ENCODE results near the gene SERTAD4.
"Not testable (repeated sequence)": the region's sequence is repeated elsewhere in the genome, so short reads cannot be mapped to it uniquely, and the experiment has no call there.

Gene SERTAD4

DNA sequence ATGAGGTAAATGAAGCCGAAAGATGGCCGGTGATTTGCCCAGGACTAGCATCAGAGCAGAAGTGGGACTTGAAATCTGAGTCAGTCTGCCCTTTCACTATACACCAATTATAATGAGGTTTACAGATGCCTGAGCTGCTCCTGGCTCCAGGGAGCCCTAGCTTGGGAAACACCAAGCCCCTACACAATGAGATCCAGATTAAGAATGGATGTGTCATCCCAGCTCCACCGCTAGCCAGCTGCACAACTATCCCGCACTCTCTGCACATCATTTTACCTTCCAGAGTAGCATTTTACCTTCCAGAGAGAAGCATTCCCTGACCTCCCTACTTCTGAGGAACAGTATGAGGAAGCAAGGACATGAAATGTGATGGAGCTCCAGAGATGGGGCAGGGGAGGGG lies 27.0 kb downstream of the SERTAD4 start:
- TF ChIP-seq, protein P1, sequence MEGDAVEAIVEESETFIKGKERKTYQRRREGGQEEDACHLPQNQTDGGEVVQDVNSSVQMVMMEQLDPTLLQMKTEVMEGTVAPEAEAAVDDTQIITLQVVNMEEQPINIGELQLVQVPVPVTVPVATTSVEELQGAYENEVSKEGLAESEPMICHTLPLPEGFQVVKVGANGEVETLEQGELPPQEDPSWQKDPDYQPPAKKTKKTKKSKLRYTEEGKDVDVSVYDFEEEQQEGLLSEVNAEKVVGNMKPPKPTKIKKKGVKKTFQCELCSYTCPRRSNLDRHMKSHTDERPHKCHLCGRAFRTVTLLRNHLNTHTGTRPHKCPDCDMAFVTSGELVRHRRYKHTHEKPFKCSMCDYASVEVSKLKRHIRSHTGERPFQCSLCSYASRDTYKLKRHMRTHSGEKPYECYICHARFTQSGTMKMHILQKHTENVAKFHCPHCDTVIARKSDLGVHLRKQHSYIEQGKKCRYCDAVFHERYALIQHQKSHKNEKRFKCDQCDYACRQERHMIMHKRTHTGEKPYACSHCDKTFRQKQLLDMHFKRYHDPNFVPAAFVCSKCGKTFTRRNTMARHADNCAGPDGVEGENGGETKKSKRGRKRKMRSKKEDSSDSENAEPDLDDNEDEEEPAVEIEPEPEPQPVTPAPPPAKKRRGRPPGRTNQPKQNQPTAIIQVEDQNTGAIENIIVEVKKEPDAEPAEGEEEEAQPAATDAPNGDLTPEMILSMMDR (IDR thresholded peaks at IDR 0.05), result no peak
- H3K27ac ChIP-seq, result peak overlapping the region in 1 of 2 donors; percentile 12
- no peak overlapping the region for H3K4me3 ChIP-seq
- no peak for DNase-seq (ENCODE audit: low spot score)

DNA sequence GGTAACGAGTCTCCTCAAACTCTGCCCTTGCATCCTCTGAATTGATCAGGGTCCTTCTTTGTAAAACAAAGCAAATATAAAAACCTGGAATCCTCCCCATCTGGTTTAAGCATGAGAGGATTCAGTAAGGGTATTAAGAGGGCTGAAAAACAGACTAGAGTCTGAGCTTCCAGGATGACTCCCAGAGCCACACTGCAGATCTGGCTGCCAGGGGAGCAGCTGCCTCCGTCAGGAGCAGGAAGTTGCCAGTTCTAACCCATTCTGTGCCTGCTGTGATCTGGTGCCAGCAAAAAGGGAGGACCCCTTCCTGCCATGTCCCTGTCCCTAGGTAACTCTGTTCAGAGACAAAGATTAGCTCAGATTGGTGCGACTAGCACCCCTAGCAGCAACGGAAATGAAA lies 27.5 kb downstream of the SERTAD4 start:
- Histone ChIP-seq H3K27ac (peak overlapping the region in 1 of 2 donors; percentile 55), H3K4me3 (no peak overlapping the region)
- TF ChIP-seq, protein P1 (IDR thresholded peaks at IDR 0.05), result no peak
- DNase-seq (ENCODE audit: low spot score), result no peak

DNA sequence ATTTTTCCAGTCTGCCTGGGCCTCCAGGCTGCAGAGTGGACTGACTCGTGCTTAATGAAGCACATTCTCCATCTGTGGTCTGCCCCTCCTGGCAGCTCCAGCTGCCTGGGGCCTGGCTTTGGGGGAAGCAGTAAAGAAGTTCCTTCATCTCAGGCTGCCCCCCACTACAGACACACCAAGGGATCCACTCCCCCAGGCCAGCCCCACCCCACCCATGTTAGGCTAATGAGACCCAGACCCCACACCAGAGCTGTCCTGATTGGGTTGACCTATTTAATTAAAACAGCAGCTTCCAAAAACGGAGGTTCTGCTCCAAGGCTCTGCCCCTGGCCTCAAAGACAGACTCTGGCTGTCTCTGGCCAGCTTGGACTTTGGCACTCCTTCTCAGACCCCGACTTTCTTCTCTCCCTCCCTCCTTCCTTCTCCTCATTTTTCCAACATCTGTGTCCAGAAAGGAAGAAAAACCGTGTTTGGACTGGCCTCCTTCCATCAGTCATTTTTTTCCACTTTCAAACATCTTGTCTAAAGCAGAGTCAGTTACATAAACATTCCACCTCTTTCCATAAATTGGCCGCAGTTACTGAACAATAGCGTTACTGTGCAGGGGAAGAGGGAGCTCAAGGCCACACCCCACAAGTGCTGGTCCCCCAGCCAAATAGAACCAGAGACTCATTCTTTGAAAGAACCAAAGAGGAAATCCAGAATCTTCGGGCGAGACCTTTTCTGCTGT lies 29.7 kb downstream of the SERTAD4 start:
- TF ChIP-seq, protein P1 (IDR thresholded peaks at IDR 0.05), result no peak
- Histone ChIP-seq H3K4me3 (peak overlapping the region; percentile 50), H3K27ac (peak overlapping the region; percentile 71 to 92)
- DNase-seq (ENCODE audit: low spot score), result no peak

DNA sequence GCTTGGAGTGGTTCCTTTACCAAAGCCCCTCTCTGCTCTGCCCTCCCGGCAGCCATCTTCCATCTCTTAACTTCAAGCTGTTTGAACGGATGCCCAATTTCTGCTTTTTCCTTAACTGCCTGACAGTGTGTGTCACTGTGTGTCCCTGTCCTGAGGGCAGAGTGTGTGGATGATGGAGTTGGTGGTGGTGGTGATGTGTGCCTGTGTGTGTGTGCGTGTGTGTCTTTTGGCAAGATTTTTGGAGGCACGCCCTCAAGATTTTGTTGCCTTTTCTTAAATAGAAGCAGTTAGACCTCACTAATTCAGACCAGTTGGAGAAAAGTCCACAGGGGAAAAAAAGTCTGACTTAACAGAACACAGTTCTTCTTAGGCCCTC lies 30.3 kb downstream of the SERTAD4 start:
- peak overlapping the region; percentile 50 for H3K4me3 ChIP-seq
- H3K27ac ChIP-seq, result peak overlapping the region; percentile 71 to 92
- DNase-seq (ENCODE audit: low spot score), result peak; percentile 76
- TF ChIP-seq, protein P1 (IDR thresholded peaks at IDR 0.05), result no peak

DNA sequence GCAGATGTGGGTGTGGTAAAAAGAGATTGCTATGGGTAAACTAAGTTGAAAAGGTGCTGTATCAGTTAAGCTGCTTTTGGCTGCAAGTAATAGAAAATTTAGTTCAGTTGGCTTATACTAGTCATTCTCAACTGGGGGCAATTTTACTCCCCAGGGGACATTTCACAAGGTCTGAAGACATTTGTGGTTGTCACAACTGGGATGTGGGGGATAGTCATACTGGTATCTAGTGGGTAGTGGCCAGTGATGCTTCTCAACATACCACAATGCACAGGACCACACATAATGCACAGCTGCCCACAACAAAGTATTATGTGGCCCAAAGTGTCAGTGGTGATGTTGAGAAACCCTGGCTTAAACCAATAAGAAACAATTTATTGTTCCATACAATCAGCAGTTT lies 31.4 kb downstream of the SERTAD4 start:
- TF ChIP-seq, protein P1 (IDR thresholded peaks at IDR 0.05), result no peak
- DNase-seq (ENCODE audit: low spot score), result no peak
- Histone ChIP-seq H3K4me3 (no peak overlapping the region), H3K27ac (peak overlapping the region; percentile 12 to 92)

DNA sequence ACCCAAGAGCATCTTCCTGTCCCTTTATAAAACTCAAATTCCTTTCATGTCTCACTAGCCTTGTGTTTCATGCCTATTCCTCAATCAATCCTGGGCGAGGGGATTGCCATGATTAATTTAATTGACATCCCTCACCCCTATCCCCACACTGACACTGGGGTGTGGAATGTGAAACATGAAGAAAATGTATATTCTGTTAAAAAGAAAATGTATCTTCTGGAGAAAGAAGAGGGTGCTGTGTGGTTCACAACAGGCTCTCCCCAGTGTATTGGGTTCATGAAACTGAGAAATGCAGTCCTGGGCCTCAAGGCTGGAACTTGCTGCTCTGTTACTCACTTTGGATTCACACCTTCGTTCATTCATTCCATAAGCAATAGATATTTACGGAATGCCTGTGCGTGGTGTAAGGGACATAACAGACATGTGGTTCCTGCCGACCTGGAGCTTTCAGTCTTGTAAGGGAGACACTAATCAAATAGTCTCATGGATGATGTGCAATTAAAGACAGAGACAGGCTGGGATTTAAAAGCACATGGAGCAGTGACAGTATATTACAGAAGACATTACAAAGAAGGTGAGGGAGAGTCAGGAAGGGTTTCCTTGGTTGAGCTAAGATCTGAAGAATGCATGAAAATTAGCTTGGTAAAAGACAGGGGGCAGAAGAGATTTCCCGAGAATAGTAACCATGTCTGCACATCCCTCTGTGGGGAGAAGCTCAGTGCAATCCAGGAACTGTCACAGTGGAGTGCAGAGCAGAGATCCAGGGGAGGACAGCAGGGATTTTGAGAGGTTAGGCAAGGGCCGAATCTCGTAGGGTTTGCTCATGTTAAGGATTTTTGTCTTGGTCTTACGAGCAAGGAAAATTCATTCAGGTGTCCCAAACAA lies 32.1 kb downstream of the SERTAD4 start:
- no peak overlapping the region for H3K4me3 ChIP-seq
- DNase-seq (ENCODE audit: low spot score), result no peak
- H3K27ac ChIP-seq, result peak overlapping the region in 1 of 2 donors; percentile 92
- TF ChIP-seq, protein P1 (IDR thresholded peaks at IDR 0.05), result no peak

DNA sequence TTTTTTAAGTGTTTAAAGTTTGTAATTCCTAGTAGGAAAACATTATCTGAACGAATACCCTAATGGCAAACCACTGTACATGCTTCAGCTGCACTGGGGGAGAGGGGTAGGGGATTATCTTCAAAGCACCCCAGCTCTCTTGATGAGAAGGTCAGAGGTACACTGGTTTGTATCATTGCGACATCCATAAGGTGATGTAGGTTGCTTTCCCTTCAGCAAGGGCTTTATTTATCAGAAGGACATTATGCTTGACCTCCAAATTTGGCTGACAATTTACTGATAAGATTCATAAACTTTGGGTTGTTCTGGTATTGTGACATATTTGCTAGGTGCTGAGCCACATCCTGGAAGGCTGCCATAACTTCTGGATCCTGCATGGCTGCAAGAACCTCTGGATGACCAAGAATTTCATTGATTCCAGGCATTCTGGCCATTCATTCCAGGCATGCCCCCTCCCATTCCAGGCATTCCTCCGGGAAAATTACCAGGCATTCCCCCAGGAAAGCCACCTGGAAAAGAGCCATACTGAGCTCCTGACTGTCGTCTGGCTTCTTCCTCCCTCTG lies 32.9 kb downstream of the SERTAD4 start:
- DNase-seq (ENCODE audit: low spot score); H3K4me3 ChIP-seq: not testable (repeated sequence)

More for the DNA sequence above, 32.9 kb downstream of the SERTAD4 start:
- H3K27ac ChIP-seq, result not testable (repeated sequence)
